Stimulated activated CD8-positive, alpha-beta memory T cell treated with anti-CD3 and anti-CD28 coated beads, Interleukin-4, amount 100 ng/mL, for 48 hours (primary cell): ENCODE results near the gene LPCAT1.

ENCODE experiments used
- DNase-seq: peaks from one replicate; pipeline ENCODE4 v3.0.0-alpha.2; 2020

LPCAT1 gene

GRCh38 chr5:1555011-1555807 is 31.4 kb upstream of the LPCAT1 start:
- no peak for DNase-seq

- no peak for DNase-seq
Observed at GRCh38 chr5:1554410-1554967, 30.7 kb upstream of the LPCAT1 start.

- DNase-seq, result no peak
Observed at GRCh38 chr5:1553539-1554409, 30.0 kb upstream of the LPCAT1 start.

GRCh38 chr5:1552521-1553255 is 28.9 kb upstream of the LPCAT1 start:
- DNase-seq, result no peak

GRCh38 chr5:1551426-1552301 is 27.9 kb upstream of the LPCAT1 start:
- DNase-seq, result no peak

GRCh38 chr5:1550287-1551076 is 26.7 kb upstream of the LPCAT1 start:
- DNase-seq, result no peak

GRCh38 chr5:1549475-1550030 is 25.8 kb upstream of the LPCAT1 start:
- DNase-seq, result no peak

- DNase-seq, result no peak
Observed at GRCh38 chr5:1548702-1549474, 25.1 kb upstream of the LPCAT1 start.

GRCh38 chr5:1547655-1548054 is 23.9 kb upstream of the LPCAT1 start:
- DNase-seq, result no peak

GRCh38 chr5:1547236-1547635 is 23.5 kb upstream of the LPCAT1 start:
- no peak for DNase-seq

- no peak for DNase-seq
Observed at GRCh38 chr5:1546556-1546955, 22.8 kb upstream of the LPCAT1 start.

GRCh38 chr5:1545805-1546355 is 22.1 kb upstream of the LPCAT1 start:
- DNase-seq, result no peak

- no peak for DNase-seq
Observed at GRCh38 chr5:1545126-1545804, 21.5 kb upstream of the LPCAT1 start.

GRCh38 chr5:1544294-1544961 is 20.7 kb upstream of the LPCAT1 start:
- DNase-seq, result no peak

- DNase-seq, result no peak
Observed at GRCh38 chr5:1543398-1544293, 19.9 kb upstream of the LPCAT1 start.

- DNase-seq, result no peak
Observed at GRCh38 chr5:1542781-1543180, 19.0 kb upstream of the LPCAT1 start.

- no peak for DNase-seq
Observed at GRCh38 chr5:1541702-1542400, 18.1 kb upstream of the LPCAT1 start.
